Endometrial microvascular endothelial cells (primary cell): Measurements from ENCODE around the gene TMCC3. TPM values are rescaled to one million over a fixed set of nuclear protein-coding genes. Genes with fewer than 3 reads are reported as not detected.

ENCODE experiments used
- in situ Hi-C: cut with HindIII; loops from 2 replicates; pipeline ENCODE4 v1.10.0; 2017; ENCODE audit warnings: low sequenced_read_pairs, low pct_unique_long_range_greater_than_20kb; ENCODE audit errors: inconsistent ontology term
- total RNA-seq: library from RNA; depleted of rRNA; stranded (reverse); fragments of >200 nt; gene quantifications from one replicate; pipeline ENCODE4 v1.2.3, GENCODE V29; 2015; ENCODE audit errors: inconsistent ontology term

TMCC3 gene
- total RNA-seq, 1 donor from 2014 or later, result 30.0 TPM

GRCh38 chr12:94640134-94640928, 10.0 kb downstream of the TMCC3 start:
- in situ Hi-C loops, result no loop called here

- in situ Hi-C loops, result no loop called here
Observed at GRCh38 chr12:94638521-94638920, 11.8 kb downstream of the TMCC3 start.

GRCh38 chr12:94637390-94638113, 12.8 kb downstream of the TMCC3 start:
- in situ Hi-C loops, result no loop called here

- in situ Hi-C loops, result no loop called here
Observed at GRCh38 chr12:94636462-94637085, 13.8 kb downstream of the TMCC3 start.

- in situ Hi-C loops, result no loop called here
Observed at GRCh38 chr12:94634717-94635116, 15.6 kb downstream of the TMCC3 start.

- in situ Hi-C loops, result no loop called here
Observed at GRCh38 chr12:94633401-94633800, 17.0 kb downstream of the TMCC3 start.

GRCh38 chr12:94631058-94631457, 19.3 kb downstream of the TMCC3 start:
- in situ Hi-C loops, result no loop called here

GRCh38 chr12:94628819-94629472, 21.4 kb downstream of the TMCC3 start:
- in situ Hi-C loops, result no loop called here

GRCh38 chr12:94628369-94628768, 22.0 kb downstream of the TMCC3 start:
- in situ Hi-C loops, result no loop called here

GRCh38 chr12:94625531-94625930, 24.8 kb downstream of the TMCC3 start:
- in situ Hi-C loops, result no loop called here

- in situ Hi-C loops, result no loop called here
Observed at GRCh38 chr12:94623161-94623920, 27.0 kb downstream of the TMCC3 start.

GRCh38 chr12:94622475-94622874, 27.9 kb downstream of the TMCC3 start:
- in situ Hi-C loops, result no loop called here

- in situ Hi-C loops, result no loop called here
Observed at GRCh38 chr12:94621662-94622359, 28.5 kb downstream of the TMCC3 start.

GRCh38 chr12:94620621-94621020, 29.7 kb downstream of the TMCC3 start:
- in situ Hi-C loops, result no loop called here

GRCh38 chr12:94618995-94619695, 31.2 kb downstream of the TMCC3 start:
- in situ Hi-C loops, result no loop called here

GRCh38 chr12:94617101-94617500, 33.3 kb downstream of the TMCC3 start:
- in situ Hi-C loops, result no loop called here

- in situ Hi-C loops, result no loop called here
Observed at GRCh38 chr12:94616203-94616729, 34.1 kb downstream of the TMCC3 start.
